HEK293 (cell line): ENCODE data around the gene SNAP47.
A peak's percentile ranks its signal among the peaks of the same experiment; 100 is the strongest.

Source experiments
- CTCF ChIA-PET: fragments of 350-600 bp; formaldehyde crosslinking; extraction: SDS; loops from one replicate; lab custom pipeline; 2021; ENCODE audit warnings: antibody characterized with exemption; lab: Yijun Ruan, JAX
- POLR2A ChIA-PET: fragments of 300-600 bp; formaldehyde crosslinking; extraction: SDS; loops from one replicate; lab custom pipeline; 2020; ENCODE audit warnings: antibody characterized with exemption, inconsistent platforms; lab: Yijun Ruan, JAX
- H3K27ac ChIP-seq: fragments of 200-500 bp; sonication (Bioruptor generic); 2 replicates; pipeline ENCODE4 v1.5.1; 2014; ENCODE audit warnings: low read depth, low read length, control low read depth, inconsistent platforms; ENCODE audit errors: extremely low read depth
- H3K36me3 ChIP-seq, 2 experiments: fragments of 200-500 bp in 1 of 2; sonication (Bioruptor generic) in 1 of 2; 1 replicate in 1 of 2; 2 replicates in 1 of 2; pipeline ENCODE4 v1.5.1; 2014 to 2017; ENCODE audit warnings: inconsistent platforms in 2 of 2, low read length in 2 of 2; ENCODE audit not compliant: control insufficient read depth in 2 of 2, insufficient read depth in 1 of 2
- H3K4me1 ChIP-seq: fragments of 200-500 bp; sonication (Bioruptor generic); 2 replicates; pipeline ENCODE4 v1.5.1; 2014; ENCODE audit warnings: mild to moderate bottlenecking, low read length, inconsistent platforms; ENCODE audit not compliant: control insufficient read depth, insufficient read depth
- H3K4me3 ChIP-seq: 2 replicates; pipeline ENCODE4 v1.5.1; 2011; ENCODE audit warnings: low read depth, mild to moderate bottlenecking, control low read depth, low read length, moderate library complexity
- H3K9me3 ChIP-seq: fragments of 200-500 bp; sonication (Bioruptor generic); 2 replicates; pipeline ENCODE4 v1.5.1; 2014; ENCODE audit warnings: low read depth, low read length, inconsistent platforms; ENCODE audit not compliant: control insufficient read depth, insufficient read depth
- SP3 ChIP-seq: fragments of 450-650 bp; formaldehyde crosslinking; IDR thresholded peaks from 2 replicates; pipeline ENCODE4 v1.5.1; 2016; ENCODE audit warnings: missing biosample characterization, missing genetic modification characterization
- TRIM28 ChIP-seq: IDR thresholded peaks from 2 replicates; pipeline ENCODE4 v1.6.1; 2011; ENCODE audit warnings: low read length, control low read depth, borderline replicate concordance
- WT1 ChIP-seq: fragments of 450-650 bp; formaldehyde crosslinking; IDR thresholded peaks from 2 replicates; pipeline ENCODE4 v1.5.1; 2016; ENCODE audit warnings: missing biosample characterization, missing genetic modification characterization
- YY1 ChIP-seq: fragments of 450-650 bp; formaldehyde crosslinking; IDR thresholded peaks from 2 replicates; pipeline ENCODE4 v1.5.1; 2018; ENCODE audit warnings: missing biosample characterization, missing genetic modification characterization
- YY2 ChIP-seq: fragments of 450-650 bp; formaldehyde crosslinking; IDR thresholded peaks from 2 replicates; pipeline ENCODE4 v1.5.1; 2016; ENCODE audit warnings: missing biosample characterization, missing genetic modification characterization
- ZFP3 ChIP-seq: fragments of 450-650 bp; formaldehyde crosslinking; IDR thresholded peaks from 2 replicates; pipeline ENCODE4 v1.5.1; 2016; ENCODE audit warnings: low read depth, missing biosample characterization, missing genetic modification characterization
- ZNF211 ChIP-seq: fragments of 450-650 bp; formaldehyde crosslinking; IDR thresholded peaks from 2 replicates; pipeline ENCODE4 v1.5.1; 2016; ENCODE audit warnings: low read depth, missing biosample characterization, missing genetic modification characterization
- ZNF221 ChIP-seq: fragments of 450-650 bp; formaldehyde crosslinking; IDR thresholded peaks from 2 replicates; pipeline ENCODE4 v1.5.1; 2017; ENCODE audit warnings: missing biosample characterization, missing genetic modification characterization, borderline replicate concordance
- ZNF514 ChIP-seq: fragments of 450-650 bp; formaldehyde crosslinking; IDR thresholded peaks from 2 replicates; pipeline ENCODE4 v1.5.1; 2016; ENCODE audit warnings: missing biosample characterization, missing genetic modification characterization
- ZNF544 ChIP-seq: fragments of 450-650 bp; formaldehyde crosslinking; IDR thresholded peaks from 2 replicates; pipeline ENCODE4 v1.5.0; 2017; ENCODE audit warnings: missing biosample characterization, missing genetic modification characterization
- ZNF629 ChIP-seq: fragments of 450-650 bp; formaldehyde crosslinking; IDR thresholded peaks from 2 replicates; pipeline ENCODE4 v1.5.1; 2017; ENCODE audit warnings: missing biosample characterization, missing genetic modification characterization
- ZNF701 ChIP-seq: fragments of 450-650 bp; formaldehyde crosslinking; IDR thresholded peaks from 2 replicates; pipeline ENCODE4 v1.5.1; 2016; ENCODE audit warnings: missing biosample characterization, missing genetic modification characterization
- ZNF76 ChIP-seq: fragments of 450-650 bp; formaldehyde crosslinking; IDR thresholded peaks from 2 replicates; pipeline ENCODE4; 2016; ENCODE audit warnings: low read depth, missing biosample characterization, missing genetic modification characterization, borderline replicate concordance
- ZNF776 ChIP-seq: fragments of 450-650 bp; formaldehyde crosslinking; IDR thresholded peaks from 2 replicates; pipeline ENCODE4 v1.5.0; 2017; ENCODE audit warnings: missing biosample characterization, missing genetic modification characterization, borderline replicate concordance
- ZNF843 ChIP-seq: fragments of 450-650 bp; formaldehyde crosslinking; IDR thresholded peaks from 2 replicates; pipeline ENCODE4 v1.5.1; 2016; ENCODE audit warnings: missing biosample characterization, missing genetic modification characterization
- TF ChIP-seq, protein P1 (sequence below): fragments of 450-650 bp; formaldehyde crosslinking; IDR thresholded peaks from 2 replicates; pipeline ENCODE4 v1.5.1; 2017; ENCODE audit warnings: missing biosample characterization, missing genetic modification characterization
- TF ChIP-seq, protein P2 (sequence below): fragments of 450-650 bp; formaldehyde crosslinking; IDR thresholded peaks from 2 replicates; pipeline ENCODE4 v1.5.0; 2017; ENCODE audit warnings: missing biosample characterization, missing genetic modification characterization, borderline replicate concordance
- TF ChIP-seq, protein P3 (sequence below): fragments of 450-650 bp; formaldehyde crosslinking; IDR thresholded peaks from 2 replicates; pipeline ENCODE4 v1.5.1; 2016; ENCODE audit warnings: missing biosample characterization, missing genetic modification characterization
- TF ChIP-seq, protein P4 (sequence below): fragments of 450-650 bp; formaldehyde crosslinking; IDR thresholded peaks from 2 replicates; pipeline ENCODE4 v1.5.1; 2016; ENCODE audit warnings: missing biosample characterization, missing genetic modification characterization
- TF ChIP-seq, protein P5 (sequence below): fragments of 450-650 bp; formaldehyde crosslinking; IDR thresholded peaks from 2 replicates; pipeline ENCODE4 v1.5.1; 2017; ENCODE audit warnings: missing biosample characterization, missing genetic modification characterization
- TF ChIP-seq, protein P6 (sequence below): fragments of 450-650 bp; formaldehyde crosslinking; IDR thresholded peaks from 2 replicates; pipeline ENCODE4 v1.5.1; 2016; ENCODE audit warnings: missing biosample characterization, missing genetic modification characterization
- TF ChIP-seq, protein P7 (sequence below): fragments of 450-650 bp; formaldehyde crosslinking; IDR thresholded peaks from 2 replicates; pipeline ENCODE4 v1.5.1; 2016; ENCODE audit warnings: missing biosample characterization, missing genetic modification characterization

The SNAP47 gene

DNA sequence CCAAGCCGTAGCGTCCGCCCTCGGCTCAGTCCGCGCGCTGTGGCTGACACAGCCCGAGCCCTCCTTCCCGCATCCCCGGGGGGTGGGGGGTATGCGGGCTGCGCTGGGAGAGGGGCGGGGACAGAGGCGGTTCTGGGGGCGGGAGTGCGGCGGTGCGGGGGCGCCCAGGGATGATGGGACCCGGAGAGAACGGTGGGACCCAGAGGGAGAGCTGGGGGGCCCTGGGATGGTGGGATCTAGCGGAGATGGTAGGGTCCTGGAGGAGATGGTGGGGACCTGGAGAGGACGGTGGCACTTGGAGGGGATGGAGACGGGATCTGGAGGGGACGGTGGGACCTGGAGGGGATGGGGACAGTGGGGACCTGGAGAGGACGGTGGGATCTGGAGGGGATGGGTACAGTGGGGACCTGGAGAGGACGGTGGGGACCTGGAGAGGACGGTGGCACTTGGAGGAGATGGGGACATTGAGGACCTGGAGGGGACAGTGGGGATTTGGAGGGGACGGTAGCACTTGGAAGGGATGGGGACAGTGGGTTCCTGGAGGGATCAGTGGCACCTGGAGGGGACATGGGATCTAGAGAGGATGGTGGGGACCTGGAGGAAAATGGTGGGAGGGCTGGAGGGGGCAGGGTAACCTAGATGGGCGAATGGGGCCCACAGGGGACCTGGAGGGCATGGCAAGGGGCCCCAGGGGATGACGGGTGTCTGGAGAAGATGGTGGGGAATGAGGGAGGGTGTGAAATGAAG, 477 bp downstream of the SNAP47 start:
- CTCF ChIA-PET, result interaction anchor here (0.7 kb wide), 1 partner anchor 1577 kb away, joined by 3 read pairs; no protein-coding TSS in a partner anchor
- TF ChIP-seq ZNF544 (tag by site-specific recombination), result no peak
- peak; percentile 95 for TF ChIP-seq ZNF76 (tag by site-specific recombination)
- peak; percentile 74; the same call in 1 of the 2 replicates for TF ChIP-seq ZNF776 (tag by site-specific recombination)
- peak; percentile 68 for TF ChIP-seq WT1 (tag by site-specific recombination)
- TF ChIP-seq, protein P1, sequence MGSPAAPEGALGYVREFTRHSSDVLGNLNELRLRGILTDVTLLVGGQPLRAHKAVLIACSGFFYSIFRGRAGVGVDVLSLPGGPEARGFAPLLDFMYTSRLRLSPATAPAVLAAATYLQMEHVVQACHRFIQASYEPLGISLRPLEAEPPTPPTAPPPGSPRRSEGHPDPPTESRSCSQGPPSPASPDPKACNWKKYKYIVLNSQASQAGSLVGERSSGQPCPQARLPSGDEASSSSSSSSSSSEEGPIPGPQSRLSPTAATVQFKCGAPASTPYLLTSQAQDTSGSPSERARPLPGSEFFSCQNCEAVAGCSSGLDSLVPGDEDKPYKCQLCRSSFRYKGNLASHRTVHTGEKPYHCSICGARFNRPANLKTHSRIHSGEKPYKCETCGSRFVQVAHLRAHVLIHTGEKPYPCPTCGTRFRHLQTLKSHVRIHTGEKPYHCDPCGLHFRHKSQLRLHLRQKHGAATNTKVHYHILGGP, result 0 out of 2 replicates have a peak, but pooled peaks have one; percentile 9
- TF ChIP-seq ZNF843 (tag by site-specific recombination), result peak; percentile 38; the same call in 1 of the 2 replicates
- TF ChIP-seq, protein P2, sequence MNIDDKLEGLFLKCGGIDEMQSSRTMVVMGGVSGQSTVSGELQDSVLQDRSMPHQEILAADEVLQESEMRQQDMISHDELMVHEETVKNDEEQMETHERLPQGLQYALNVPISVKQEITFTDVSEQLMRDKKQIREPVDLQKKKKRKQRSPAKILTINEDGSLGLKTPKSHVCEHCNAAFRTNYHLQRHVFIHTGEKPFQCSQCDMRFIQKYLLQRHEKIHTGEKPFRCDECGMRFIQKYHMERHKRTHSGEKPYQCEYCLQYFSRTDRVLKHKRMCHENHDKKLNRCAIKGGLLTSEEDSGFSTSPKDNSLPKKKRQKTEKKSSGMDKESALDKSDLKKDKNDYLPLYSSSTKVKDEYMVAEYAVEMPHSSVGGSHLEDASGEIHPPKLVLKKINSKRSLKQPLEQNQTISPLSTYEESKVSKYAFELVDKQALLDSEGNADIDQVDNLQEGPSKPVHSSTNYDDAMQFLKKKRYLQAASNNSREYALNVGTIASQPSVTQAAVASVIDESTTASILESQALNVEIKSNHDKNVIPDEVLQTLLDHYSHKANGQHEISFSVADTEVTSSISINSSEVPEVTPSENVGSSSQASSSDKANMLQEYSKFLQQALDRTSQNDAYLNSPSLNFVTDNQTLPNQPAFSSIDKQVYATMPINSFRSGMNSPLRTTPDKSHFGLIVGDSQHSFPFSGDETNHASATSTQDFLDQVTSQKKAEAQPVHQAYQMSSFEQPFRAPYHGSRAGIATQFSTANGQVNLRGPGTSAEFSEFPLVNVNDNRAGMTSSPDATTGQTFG (tag by site-specific recombination), result peak; percentile 68; the same call in 1 of the 2 replicates
- peak; percentile 24; the same call in 1 of the 2 replicates for TF ChIP-seq YY1 (tag by site-specific recombination)
- TF ChIP-seq, protein P3, sequence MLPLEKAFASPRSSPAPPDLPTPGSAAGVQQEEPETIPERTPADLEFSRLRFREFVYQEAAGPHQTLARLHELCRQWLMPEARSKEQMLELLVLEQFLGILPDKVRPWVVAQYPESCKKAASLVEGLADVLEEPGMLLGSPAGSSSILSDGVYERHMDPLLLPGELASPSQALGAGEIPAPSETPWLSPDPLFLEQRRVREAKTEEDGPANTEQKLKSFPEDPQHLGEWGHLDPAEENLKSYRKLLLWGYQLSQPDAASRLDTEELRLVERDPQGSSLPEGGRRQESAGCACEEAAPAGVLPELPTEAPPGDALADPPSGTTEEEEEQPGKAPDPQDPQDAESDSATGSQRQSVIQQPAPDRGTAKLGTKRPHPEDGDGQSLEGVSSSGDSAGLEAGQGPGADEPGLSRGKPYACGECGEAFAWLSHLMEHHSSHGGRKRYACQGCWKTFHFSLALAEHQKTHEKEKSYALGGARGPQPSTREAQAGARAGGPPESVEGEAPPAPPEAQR (tag by site-specific recombination), result peak; percentile 64; the same call in 1 of the 2 replicates
- TF ChIP-seq, protein P4, sequence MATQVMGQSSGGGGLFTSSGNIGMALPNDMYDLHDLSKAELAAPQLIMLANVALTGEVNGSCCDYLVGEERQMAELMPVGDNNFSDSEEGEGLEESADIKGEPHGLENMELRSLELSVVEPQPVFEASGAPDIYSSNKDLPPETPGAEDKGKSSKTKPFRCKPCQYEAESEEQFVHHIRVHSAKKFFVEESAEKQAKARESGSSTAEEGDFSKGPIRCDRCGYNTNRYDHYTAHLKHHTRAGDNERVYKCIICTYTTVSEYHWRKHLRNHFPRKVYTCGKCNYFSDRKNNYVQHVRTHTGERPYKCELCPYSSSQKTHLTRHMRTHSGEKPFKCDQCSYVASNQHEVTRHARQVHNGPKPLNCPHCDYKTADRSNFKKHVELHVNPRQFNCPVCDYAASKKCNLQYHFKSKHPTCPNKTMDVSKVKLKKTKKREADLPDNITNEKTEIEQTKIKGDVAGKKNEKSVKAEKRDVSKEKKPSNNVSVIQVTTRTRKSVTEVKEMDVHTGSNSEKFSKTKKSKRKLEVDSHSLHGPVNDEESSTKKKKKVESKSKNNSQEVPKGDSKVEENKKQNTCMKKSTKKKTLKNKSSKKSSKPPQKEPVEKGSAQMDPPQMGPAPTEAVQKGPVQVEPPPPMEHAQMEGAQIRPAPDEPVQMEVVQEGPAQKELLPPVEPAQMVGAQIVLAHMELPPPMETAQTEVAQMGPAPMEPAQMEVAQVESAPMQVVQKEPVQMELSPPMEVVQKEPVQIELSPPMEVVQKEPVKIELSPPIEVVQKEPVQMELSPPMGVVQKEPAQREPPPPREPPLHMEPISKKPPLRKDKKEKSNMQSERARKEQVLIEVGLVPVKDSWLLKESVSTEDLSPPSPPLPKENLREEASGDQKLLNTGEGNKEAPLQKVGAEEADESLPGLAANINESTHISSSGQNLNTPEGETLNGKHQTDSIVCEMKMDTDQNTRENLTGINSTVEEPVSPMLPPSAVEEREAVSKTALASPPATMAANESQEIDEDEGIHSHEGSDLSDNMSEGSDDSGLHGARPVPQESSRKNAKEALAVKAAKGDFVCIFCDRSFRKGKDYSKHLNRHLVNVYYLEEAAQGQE (tag by site-specific recombination), result 0 out of 2 replicates have a peak, but pooled peaks have one; percentile 5
- peak; percentile 79 for TF ChIP-seq YY2
- TF ChIP-seq SP3, result peak; percentile 74
- no peak for TF ChIP-seq ZFP3 (tag by site-specific recombination)
- TF ChIP-seq ZNF211 (tag by site-specific recombination), result no peak
- TF ChIP-seq, protein P5, sequence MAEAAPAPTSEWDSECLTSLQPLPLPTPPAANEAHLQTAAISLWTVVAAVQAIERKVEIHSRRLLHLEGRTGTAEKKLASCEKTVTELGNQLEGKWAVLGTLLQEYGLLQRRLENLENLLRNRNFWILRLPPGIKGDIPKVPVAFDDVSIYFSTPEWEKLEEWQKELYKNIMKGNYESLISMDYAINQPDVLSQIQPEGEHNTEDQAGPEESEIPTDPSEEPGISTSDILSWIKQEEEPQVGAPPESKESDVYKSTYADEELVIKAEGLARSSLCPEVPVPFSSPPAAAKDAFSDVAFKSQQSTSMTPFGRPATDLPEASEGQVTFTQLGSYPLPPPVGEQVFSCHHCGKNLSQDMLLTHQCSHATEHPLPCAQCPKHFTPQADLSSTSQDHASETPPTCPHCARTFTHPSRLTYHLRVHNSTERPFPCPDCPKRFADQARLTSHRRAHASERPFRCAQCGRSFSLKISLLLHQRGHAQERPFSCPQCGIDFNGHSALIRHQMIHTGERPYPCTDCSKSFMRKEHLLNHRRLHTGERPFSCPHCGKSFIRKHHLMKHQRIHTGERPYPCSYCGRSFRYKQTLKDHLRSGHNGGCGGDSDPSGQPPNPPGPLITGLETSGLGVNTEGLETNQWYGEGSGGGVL (tag by site-specific recombination), result peak; percentile 96
- no peak for TF ChIP-seq ZNF221 (tag by site-specific recombination)
- TF ChIP-seq ZNF514 (tag by site-specific recombination), result 0 out of 2 replicates have a peak, but pooled peaks have one; percentile 29
- TF ChIP-seq, protein P6, sequence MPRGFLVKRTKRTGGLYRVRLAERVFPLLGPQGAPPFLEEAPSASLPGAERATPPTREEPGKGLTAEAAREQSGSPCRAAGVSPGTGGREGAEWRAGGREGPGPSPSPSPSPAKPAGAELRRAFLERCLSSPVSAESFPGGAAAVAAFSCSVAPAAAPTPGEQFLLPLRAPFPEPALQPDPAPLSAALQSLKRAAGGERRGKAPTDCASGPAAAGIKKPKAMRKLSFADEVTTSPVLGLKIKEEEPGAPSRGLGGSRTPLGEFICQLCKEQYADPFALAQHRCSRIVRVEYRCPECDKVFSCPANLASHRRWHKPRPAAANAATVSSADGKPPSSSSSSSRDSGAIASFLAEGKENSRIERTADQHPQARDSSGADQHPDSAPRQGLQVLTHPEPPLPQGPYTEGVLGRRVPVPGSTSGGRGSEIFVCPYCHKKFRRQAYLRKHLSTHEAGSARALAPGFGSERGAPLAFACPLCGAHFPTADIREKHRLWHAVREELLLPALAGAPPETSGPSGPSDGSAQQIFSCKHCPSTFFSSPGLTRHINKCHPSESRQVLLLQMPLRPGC (tag by site-specific recombination), result peak; percentile 4; the same call in 1 of the 2 replicates
- TF ChIP-seq TRIM28, result no peak
- TF ChIP-seq ZNF701 (tag by site-specific recombination), result no peak
- no peak for TF ChIP-seq ZNF629
- TF ChIP-seq, protein P7, sequence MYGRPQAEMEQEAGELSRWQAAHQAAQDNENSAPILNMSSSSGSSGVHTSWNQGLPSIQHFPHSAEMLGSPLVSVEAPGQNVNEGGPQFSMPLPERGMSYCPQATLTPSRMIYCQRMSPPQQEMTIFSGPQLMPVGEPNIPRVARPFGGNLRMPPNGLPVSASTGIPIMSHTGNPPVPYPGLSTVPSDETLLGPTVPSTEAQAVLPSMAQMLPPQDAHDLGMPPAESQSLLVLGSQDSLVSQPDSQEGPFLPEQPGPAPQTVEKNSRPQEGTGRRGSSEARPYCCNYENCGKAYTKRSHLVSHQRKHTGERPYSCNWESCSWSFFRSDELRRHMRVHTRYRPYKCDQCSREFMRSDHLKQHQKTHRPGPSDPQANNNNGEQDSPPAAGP (tag by site-specific recombination), result peak; percentile 93

More for the DNA sequence above, 477 bp downstream of the SNAP47 start:
- Histone ChIP-seq H3K36me3 (peaks cover 6 to 57% of the 10 kb centered on the region in 2 experiments; a peak in 2 of 3 replicates), H3K4me3 (peak overlapping the region; percentile 75), H3K4me1 (peaks cover 13% of the 10 kb centered on the region; the same call in 1 of the 2 replicates), H3K27ac (peak overlapping the region; percentile 89; the same call in 1 of the 2 replicates), H3K9me3 (no peaks in the 10 kb centered on the region)
- POLR2A ChIA-PET, result interaction anchor here (0.6 to 2.3 kb wide), 10 partner anchors 8 to 346 kb away, joined by 3 to 8 read pairs (median 5); partner anchors contain the start of genes WNT9A and ZNF678
